Thoracic aorta (tissue), 2 donors: ENCODE measurements around the gene PRKCA. TPM values are rescaled to one million over a fixed set of nuclear protein-coding genes. Genes with fewer than 3 reads are reported as not detected.
"Not testable (repeated sequence)": the region's sequence is repeated elsewhere in the genome, so short reads cannot be mapped to it uniquely, and the experiment has no call there.

Experiments
- ATAC-seq: fragments of 150-250 bp; one replicate; pipeline ENCODE4 v1.8.0; 2017; ENCODE audit warnings: low read depth; ENCODE audit not compliant: insufficient number of reproducible peaks, low FRiP score
- DNase-seq: peaks from one replicate; pipeline ENCODE4 v3.0.0-alpha.2; 2020; ENCODE audit warnings: low spot score
- H3K27ac ChIP-seq, 2 donors: fragments of 200-600 bp; sonication (generic); 1 replicate in 1 of 2; 2 replicates in 1 of 2; pipeline ENCODE4 v1.5.1; 2016; ENCODE audit warnings: mild to moderate bottlenecking in 2 of 2, moderate library complexity in 2 of 2
- H3K27me3 ChIP-seq: fragments of 200-600 bp; sonication (generic); replicated peaks from 2 replicates; pipeline ENCODE4 v1.6.0; 2016; ENCODE audit warnings: mild to moderate bottlenecking; ENCODE audit not compliant: insufficient read depth
- H3K36me3 ChIP-seq: fragments of 200-600 bp; sonication (generic); one replicate; pipeline ENCODE4 v1.5.1; 2016
- H3K4me1 ChIP-seq, 2 donors: fragments of 200-600 bp; sonication (generic); 1 replicate in 1 of 2; 2 replicates in 1 of 2; pipeline versions ENCODE4 v1.5.1 to v1.6.0; 2016; ENCODE audit warnings: low read depth in 2 of 2, mild to moderate bottlenecking in 1 of 2; ENCODE audit not compliant: control insufficient read depth in 1 of 2
- H3K4me3 ChIP-seq: fragments of 200-600 bp; sonication (generic); 2 replicates; pipeline ENCODE4 v1.5.1; 2016; ENCODE audit warnings: mild to moderate bottlenecking
- H3K9me3 ChIP-seq: fragments of 200-600 bp; sonication (generic); 2 replicates; pipeline ENCODE4 v1.5.1; 2016
- total RNA-seq, 2 donors: library from RNA; depleted of rRNA; stranded (reverse); fragments of >200 nt; gene quantifications; one replicate each; pipeline versions ENCODE4 v1.1.0 to v1.2.3, GENCODE V29; 2016
- TF ChIP-seq, protein P1 (sequence below): fragments of 200-600 bp; sonication (generic); IDR thresholded peaks from one replicate; pipeline ENCODE4 v1.5.1; 2019; ENCODE audit warnings: antibody characterized with exemption

The PRKCA gene
- total RNA-seq, 2 donors from 2014 or later: 9.1 to 11.6 TPM

DNA sequence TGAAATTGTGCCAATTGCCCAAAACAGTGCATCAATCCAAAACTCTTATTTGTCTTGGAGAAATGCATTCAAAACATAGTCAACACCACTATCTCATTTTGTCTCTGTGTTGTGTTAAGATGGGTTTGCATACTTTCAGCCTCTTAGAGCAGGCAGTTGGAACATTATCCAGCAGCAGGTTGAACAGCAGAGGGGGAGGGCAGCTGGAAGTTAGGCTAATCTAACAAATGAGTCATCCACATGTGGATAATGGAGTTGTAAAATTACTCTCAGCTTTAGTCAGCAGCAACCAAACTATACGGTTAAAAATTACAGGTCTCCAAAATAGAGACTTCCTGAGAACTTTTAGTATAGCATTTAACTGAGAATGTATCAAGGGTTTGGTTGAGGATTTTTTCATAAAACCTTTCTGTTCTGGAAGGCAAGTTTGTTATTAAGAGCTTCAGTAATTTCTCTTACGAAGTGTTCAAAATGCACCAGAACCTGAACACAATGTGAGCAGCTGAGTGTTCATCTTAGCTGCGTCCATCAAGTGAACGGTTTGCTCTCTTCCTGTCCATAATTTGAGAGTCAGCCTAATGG is 46.3 kb downstream of the PRKCA start:
- ATAC-seq (no peak), DNase-seq (no peak)
- H3K36me3 ChIP-seq: no peaks in the 10 kb centered on the region
- no peak overlapping the region for H3K27ac ChIP-seq
- no peaks in the 10 kb centered on the region for H3K27me3 ChIP-seq
- H3K4me1 ChIP-seq: peaks cover 0 to 13% of the 10 kb centered on the region in 2 donors
- TF ChIP-seq, protein P1, sequence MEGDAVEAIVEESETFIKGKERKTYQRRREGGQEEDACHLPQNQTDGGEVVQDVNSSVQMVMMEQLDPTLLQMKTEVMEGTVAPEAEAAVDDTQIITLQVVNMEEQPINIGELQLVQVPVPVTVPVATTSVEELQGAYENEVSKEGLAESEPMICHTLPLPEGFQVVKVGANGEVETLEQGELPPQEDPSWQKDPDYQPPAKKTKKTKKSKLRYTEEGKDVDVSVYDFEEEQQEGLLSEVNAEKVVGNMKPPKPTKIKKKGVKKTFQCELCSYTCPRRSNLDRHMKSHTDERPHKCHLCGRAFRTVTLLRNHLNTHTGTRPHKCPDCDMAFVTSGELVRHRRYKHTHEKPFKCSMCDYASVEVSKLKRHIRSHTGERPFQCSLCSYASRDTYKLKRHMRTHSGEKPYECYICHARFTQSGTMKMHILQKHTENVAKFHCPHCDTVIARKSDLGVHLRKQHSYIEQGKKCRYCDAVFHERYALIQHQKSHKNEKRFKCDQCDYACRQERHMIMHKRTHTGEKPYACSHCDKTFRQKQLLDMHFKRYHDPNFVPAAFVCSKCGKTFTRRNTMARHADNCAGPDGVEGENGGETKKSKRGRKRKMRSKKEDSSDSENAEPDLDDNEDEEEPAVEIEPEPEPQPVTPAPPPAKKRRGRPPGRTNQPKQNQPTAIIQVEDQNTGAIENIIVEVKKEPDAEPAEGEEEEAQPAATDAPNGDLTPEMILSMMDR: no peak
- H3K4me3 ChIP-seq: no peak overlapping the region
- H3K9me3 ChIP-seq: no peaks in the 10 kb centered on the region

DNA sequence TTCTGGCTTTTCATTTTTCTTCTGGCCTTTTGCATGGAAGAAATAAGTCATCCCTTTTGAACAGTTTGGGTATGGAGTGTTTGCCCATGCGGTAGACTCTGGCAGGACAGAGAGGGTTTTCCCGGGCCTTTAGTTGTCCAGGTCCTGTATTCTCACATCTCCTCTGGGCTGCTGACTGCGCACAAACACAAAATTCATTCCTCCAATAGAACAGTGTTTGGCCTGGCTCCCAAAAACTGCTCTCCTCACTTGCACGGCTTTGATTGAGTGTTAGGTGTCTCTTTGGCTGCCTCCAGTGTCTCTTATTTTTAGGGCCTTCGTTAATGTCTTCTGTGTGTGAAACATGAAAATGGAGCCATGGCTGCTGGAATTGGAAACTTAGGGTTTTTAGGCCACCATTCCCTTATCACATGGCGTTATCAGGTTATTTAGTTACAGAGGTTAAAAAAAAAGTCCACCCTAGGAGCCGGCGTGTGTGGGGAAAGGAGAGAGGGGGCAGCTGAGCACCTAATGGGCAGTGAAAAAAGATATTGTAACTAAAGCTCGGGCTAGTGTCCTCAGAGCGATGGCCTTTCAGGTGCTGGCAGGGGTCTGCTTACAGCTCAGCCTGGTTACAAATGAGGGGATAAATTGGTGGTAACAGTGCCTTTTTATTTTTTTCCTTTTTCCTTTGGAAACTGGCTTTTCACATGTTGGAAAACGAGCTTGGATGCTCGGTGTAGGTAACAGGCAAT is 47.3 kb downstream of the PRKCA start:
- Histone ChIP-seq H3K27me3 (no peaks in the 10 kb centered on the region), H3K9me3 (no peaks in the 10 kb centered on the region), H3K36me3 (no peaks in the 10 kb centered on the region), H3K4me3 (no peak overlapping the region), H3K4me1 (peaks cover 0 to 13% of the 10 kb centered on the region in 2 donors), H3K27ac (no peak overlapping the region)
- no peak for ATAC-seq
- DNase-seq: no peak
- TF ChIP-seq, protein P1: no peak

DNA sequence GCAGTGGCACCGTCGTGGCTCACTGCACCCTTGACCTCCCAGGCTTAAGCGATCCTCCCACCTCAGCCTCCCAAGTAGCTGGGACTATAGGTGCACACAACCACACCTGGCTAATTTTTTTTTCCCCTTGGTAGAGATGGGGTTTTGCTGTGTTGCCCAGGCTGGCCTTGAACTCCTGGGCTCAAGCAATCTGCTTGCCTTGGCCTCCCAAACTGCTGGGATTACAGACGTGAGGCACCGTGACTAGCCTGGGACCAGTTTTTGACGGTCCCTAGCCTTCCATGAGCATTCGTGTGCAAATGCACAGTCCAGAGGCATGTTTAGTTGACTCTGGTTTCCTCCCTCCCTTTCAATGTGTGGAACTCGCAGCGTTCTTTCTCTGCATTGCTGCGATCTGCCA is 48.2 kb downstream of the PRKCA start:
- H3K27me3 ChIP-seq, DNase-seq, H3K4me3 ChIP-seq, H3K9me3 ChIP-seq, ATAC-seq, H3K36me3 ChIP-seq, H3K27ac ChIP-seq: not testable (repeated sequence)
- H3K4me1 ChIP-seq: peaks cover 0 to 13% of the 10 kb centered on the region in 2 donors

GRCh38 chr17:66351033-66351432 is 48.6 kb downstream of the PRKCA start:
- Histone ChIP-seq H3K9me3 (no peaks in the 10 kb centered on the region), H3K27ac (no peak overlapping the region), H3K4me1 (peaks cover 0 to 13% of the 10 kb centered on the region in 2 donors), H3K4me3 (no peak overlapping the region), H3K27me3 (no peaks in the 10 kb centered on the region), H3K36me3 (no peaks in the 10 kb centered on the region)
- ATAC-seq (no peak), DNase-seq (no peak)
- TF ChIP-seq, protein P1: no peak

GRCh38 chr17:66351701-66352100 is 49.3 kb downstream of the PRKCA start:
- TF ChIP-seq, protein P1: no peak
- H3K27ac ChIP-seq: no peak overlapping the region
- no peaks in the 10 kb centered on the region for H3K27me3 ChIP-seq
- DNase-seq (no peak), ATAC-seq (no peak)
- no peak overlapping the region for H3K4me3 ChIP-seq
- no peaks in the 10 kb centered on the region for H3K36me3 ChIP-seq
- H3K9me3 ChIP-seq: no peaks in the 10 kb centered on the region
- peaks cover 0 to 13% of the 10 kb centered on the region in 2 donors for H3K4me1 ChIP-seq
